ENCODE measurements around the gene KCNJ1. TPM values are rescaled to one million over a fixed set of nuclear protein-coding genes. Genes with fewer than 3 reads are reported as not detected.

KCNJ1 gene
- total RNA-seq, 1 donor from 2014 or later = 0.41 TPM

- H2AFZ ChIP-seq (replicated peaks) = no peak overlapping the region
- Mint-ChIP-seq H3K27ac (no peak overlapping the region), H3K4me3 (no peak overlapping the region), H3K27me3 (ENCODE audit: insufficient read depth, low read depth) (peaks cover 11% of the 10 kb centered on the region), H3K4me1 (peaks cover 12% of the 10 kb centered on the region), H3K36me3 (no peaks in the 10 kb centered on the region), H3K9me3 (peaks cover 12% of the 10 kb centered on the region)
- peaks cover 8% of the 10 kb centered on the region for H3F3A ChIP-seq (ENCODE audit: low read depth)
- no peak overlapping the region for H3K9ac ChIP-seq
- no peak overlapping the region for H3K27ac ChIP-seq
- no peak overlapping the region for H3K4me3 ChIP-seq
- H4K20me1 ChIP-seq (ENCODE audit: low read depth) = no peaks in the 10 kb centered on the region
- no peaks in the 10 kb centered on the region for H3K4me1 ChIP-seq
- H3K79me2 ChIP-seq (ENCODE audit: low read depth) = no peaks in the 10 kb centered on the region
- H3K4me2 ChIP-seq = no peak overlapping the region
- no peaks in the 10 kb centered on the region for H3K36me3 ChIP-seq
- H3K9me3 ChIP-seq (ENCODE audit: low read depth) = no peaks in the 10 kb centered on the region
- no peak for DNase-seq (ENCODE audit: low spot score)
- H3K27me3 ChIP-seq = peaks cover 35% of the 10 kb centered on the region
- TF ChIP-seq, protein P1, sequence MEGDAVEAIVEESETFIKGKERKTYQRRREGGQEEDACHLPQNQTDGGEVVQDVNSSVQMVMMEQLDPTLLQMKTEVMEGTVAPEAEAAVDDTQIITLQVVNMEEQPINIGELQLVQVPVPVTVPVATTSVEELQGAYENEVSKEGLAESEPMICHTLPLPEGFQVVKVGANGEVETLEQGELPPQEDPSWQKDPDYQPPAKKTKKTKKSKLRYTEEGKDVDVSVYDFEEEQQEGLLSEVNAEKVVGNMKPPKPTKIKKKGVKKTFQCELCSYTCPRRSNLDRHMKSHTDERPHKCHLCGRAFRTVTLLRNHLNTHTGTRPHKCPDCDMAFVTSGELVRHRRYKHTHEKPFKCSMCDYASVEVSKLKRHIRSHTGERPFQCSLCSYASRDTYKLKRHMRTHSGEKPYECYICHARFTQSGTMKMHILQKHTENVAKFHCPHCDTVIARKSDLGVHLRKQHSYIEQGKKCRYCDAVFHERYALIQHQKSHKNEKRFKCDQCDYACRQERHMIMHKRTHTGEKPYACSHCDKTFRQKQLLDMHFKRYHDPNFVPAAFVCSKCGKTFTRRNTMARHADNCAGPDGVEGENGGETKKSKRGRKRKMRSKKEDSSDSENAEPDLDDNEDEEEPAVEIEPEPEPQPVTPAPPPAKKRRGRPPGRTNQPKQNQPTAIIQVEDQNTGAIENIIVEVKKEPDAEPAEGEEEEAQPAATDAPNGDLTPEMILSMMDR (IDR thresholded peaks at IDR 0.05) = no peak
- TF ChIP-seq EZH2 (IDR thresholded peaks at IDR 0.05) (no peak), EZH2phosphoT487 (IDR thresholded peaks at IDR 0.05) (no peak)
These were observed 44.1 kb upstream of the KCNJ1 start for GRCh38 chr11:128911239-128911638.

- Histone ChIP-seq H3K9me3 (ENCODE audit: low read depth) (no peaks in the 10 kb centered on the region), H3K79me2 (ENCODE audit: low read depth) (no peaks in the 10 kb centered on the region), H3K27ac (no peak overlapping the region), H4K20me1 (ENCODE audit: low read depth) (no peaks in the 10 kb centered on the region), H3K36me3 (no peaks in the 10 kb centered on the region), H3F3A (ENCODE audit: low read depth) (peaks cover 8% of the 10 kb centered on the region), H3K4me3 (no peak overlapping the region), H3K9ac (no peak overlapping the region), H2AFZ (replicated peaks) (no peak overlapping the region), H3K27me3 (peaks cover 41% of the 10 kb centered on the region), H3K4me2 (no peak overlapping the region), H3K4me1 (no peaks in the 10 kb centered on the region)
- H3K4me1 Mint-ChIP-seq = peaks cover 13% of the 10 kb centered on the region
- H3K9me3 Mint-ChIP-seq = peaks cover 6% of the 10 kb centered on the region
- H3K27ac Mint-ChIP-seq = no peak overlapping the region
- DNase-seq (ENCODE audit: low spot score) = no peak
- no peak overlapping the region for H3K4me3 Mint-ChIP-seq
- TF ChIP-seq, protein P1 (IDR thresholded peaks at IDR 0.05) = no peak
- TF ChIP-seq EZH2 (IDR thresholded peaks at IDR 0.05) = no peak
- TF ChIP-seq EZH2phosphoT487 (IDR thresholded peaks at IDR 0.05) = no peak
- H3K27me3 Mint-ChIP-seq (ENCODE audit: insufficient read depth, low read depth) = peaks cover 13% of the 10 kb centered on the region
- H3K36me3 Mint-ChIP-seq = no peaks in the 10 kb centered on the region
These were observed 43.5 kb upstream of the KCNJ1 start for GRCh38 chr11:128910576-128910975.

DNA sequence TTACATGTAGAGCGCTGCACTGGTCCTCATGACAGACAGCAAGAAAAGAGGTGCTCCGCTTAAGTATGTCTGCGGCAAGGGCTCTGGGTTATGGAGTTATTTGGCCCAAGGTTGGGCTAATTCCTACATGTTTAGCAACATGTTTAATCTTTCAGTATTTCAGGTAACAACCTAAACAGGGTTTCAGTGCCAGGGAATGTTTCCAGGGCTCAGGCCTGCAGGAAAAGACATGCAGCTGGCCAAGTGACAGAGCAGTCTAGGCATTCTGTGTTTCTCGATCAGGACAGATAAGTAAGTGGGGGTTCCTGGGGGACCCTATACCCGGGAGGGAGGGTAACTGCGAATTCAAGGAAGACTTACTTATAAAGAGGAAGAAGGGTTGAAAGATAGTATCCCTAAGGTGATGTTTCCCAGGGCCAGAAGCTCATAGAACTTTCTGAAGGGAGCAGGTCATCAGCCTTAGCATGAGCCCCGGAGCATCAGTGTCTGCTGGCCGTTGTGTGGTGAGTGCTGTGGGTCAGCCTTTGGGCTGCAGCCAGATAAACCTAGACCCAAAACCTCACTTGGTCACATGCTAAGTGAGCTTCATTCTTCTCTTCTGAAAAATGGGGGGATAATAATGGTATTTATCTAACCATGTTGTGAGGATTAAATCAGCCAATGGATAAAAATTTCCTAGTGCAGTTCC is 42.5 kb upstream of the KCNJ1 start:
- Histone ChIP-seq H3K4me2 (no peak overlapping the region), H3K9ac (no peak overlapping the region), H2AFZ (replicated peaks) (no peak overlapping the region), H3K4me1 (peaks cover 7% of the 10 kb centered on the region), H3K36me3 (no peaks in the 10 kb centered on the region), H3K9me3 (ENCODE audit: low read depth) (no peaks in the 10 kb centered on the region), H3K4me3 (no peak overlapping the region), H3K27ac (no peak overlapping the region), H3K79me2 (ENCODE audit: low read depth) (no peaks in the 10 kb centered on the region), H3F3A (ENCODE audit: low read depth) (peaks cover 12% of the 10 kb centered on the region), H3K27me3 (peaks cover 51% of the 10 kb centered on the region), H4K20me1 (ENCODE audit: low read depth) (peaks cover 3% of the 10 kb centered on the region)
- Mint-ChIP-seq H3K27ac (no peak overlapping the region), H3K4me3 (no peak overlapping the region), H3K36me3 (no peaks in the 10 kb centered on the region), H3K9me3 (peaks cover 5% of the 10 kb centered on the region), H3K27me3 (ENCODE audit: insufficient read depth, low read depth) (peaks cover 15% of the 10 kb centered on the region), H3K4me1 (peaks cover 9% of the 10 kb centered on the region)
- TF ChIP-seq EZH2phosphoT487 (IDR thresholded peaks at IDR 0.05) = no peak
- no peak for TF ChIP-seq EZH2 (IDR thresholded peaks at IDR 0.05)
- TF ChIP-seq, protein P1 (IDR thresholded peaks at IDR 0.05) = no peak
- DNase-seq (ENCODE audit: low spot score) = no peak

Data from neural progenitor cell (in vitro differentiated cells).